ENCODE measurements around the gene GPR176. TPM values are rescaled to one million over a fixed set of nuclear protein-coding genes. Genes with fewer than 3 reads are reported as not detected.

GPR176 gene
- total RNA-seq, 1 donor = 0.21 TPM

- Histone ChIP-seq H3K27me3 (ENCODE audit: insufficient read depth, low read length) (no peaks in the 10 kb centered on the region), H3K9me3 (ENCODE audit: low read depth, low read length) (no peaks in the 10 kb centered on the region), H3K4me3 (ENCODE audit: low read length) (no peak overlapping the region), H3K4me1 (ENCODE audit: insufficient read depth, low read length) (no peaks in the 10 kb centered on the region)
Observed at GRCh38 chr15:39888809-39889208, 31.3 kb downstream of the GPR176 start.

- Histone ChIP-seq H3K4me1 (ENCODE audit: insufficient read depth, low read length) (no peaks in the 10 kb centered on the region), H3K27me3 (ENCODE audit: insufficient read depth, low read length) (no peaks in the 10 kb centered on the region), H3K4me3 (ENCODE audit: low read length) (no peak overlapping the region), H3K9me3 (ENCODE audit: low read depth, low read length) (no peaks in the 10 kb centered on the region)
Observed at GRCh38 chr15:39888243-39888642, 31.8 kb downstream of the GPR176 start.

- H3K9me3 ChIP-seq (ENCODE audit: low read depth, low read length) = no peaks in the 10 kb centered on the region
- no peaks in the 10 kb centered on the region for H3K27me3 ChIP-seq (ENCODE audit: insufficient read depth, low read length)
- no peak overlapping the region for H3K4me3 ChIP-seq (ENCODE audit: low read length)
- no peaks in the 10 kb centered on the region for H3K4me1 ChIP-seq (ENCODE audit: insufficient read depth, low read length)
Observed at GRCh38 chr15:39887832-39888231, 32.2 kb downstream of the GPR176 start.

DNA sequence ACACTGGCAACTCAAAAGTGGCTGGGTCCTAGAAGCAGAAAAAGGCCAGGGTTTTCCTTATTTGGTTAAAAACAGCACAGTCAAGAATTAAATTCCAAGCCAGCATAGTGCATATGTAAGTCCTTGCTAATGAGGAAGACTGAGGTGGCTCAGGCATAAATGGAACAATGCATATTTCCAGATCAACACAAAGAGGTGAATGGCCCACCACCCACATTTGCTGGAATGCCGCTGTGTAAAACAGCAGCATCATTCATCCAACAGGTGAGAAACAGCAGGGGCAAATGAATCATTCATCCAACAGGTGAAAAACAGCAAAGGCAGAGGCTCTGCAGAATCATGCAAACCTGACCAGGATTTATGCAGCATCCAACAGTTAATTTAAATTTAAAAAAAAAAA, 32.9 kb downstream of the GPR176 start:
- H3K4me3 ChIP-seq (ENCODE audit: low read length) = no peak overlapping the region
- H3K27me3 ChIP-seq (ENCODE audit: insufficient read depth, low read length) = peaks cover 3% of the 10 kb centered on the region
- no peaks in the 10 kb centered on the region for H3K9me3 ChIP-seq (ENCODE audit: low read depth, low read length)
- no peaks in the 10 kb centered on the region for H3K4me1 ChIP-seq (ENCODE audit: insufficient read depth, low read length)

DNA sequence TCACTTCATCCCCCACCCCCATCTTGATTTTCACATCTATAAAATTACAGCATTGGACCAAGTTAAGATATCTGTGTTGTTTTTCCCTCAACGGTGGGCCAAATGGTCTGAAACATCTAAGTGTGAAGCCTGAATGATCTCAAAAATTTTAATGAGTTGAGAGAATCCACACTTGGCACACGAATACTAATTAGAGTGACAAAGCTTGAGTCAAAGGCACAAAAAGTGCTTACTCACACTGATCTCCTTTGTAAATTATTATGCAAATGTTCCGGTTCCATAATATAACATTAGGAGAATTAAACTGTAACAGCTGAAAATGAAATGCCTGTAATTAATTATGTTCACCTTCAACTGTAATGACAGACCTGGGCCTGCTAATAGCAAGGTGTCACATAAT, 33.6 kb downstream of the GPR176 start:
- Histone ChIP-seq H3K4me3 (ENCODE audit: low read length) (no peak overlapping the region), H3K9me3 (ENCODE audit: low read depth, low read length) (no peaks in the 10 kb centered on the region), H3K27me3 (ENCODE audit: insufficient read depth, low read length) (peaks cover 3% of the 10 kb centered on the region), H3K4me1 (ENCODE audit: insufficient read depth, low read length) (no peaks in the 10 kb centered on the region)

DNA sequence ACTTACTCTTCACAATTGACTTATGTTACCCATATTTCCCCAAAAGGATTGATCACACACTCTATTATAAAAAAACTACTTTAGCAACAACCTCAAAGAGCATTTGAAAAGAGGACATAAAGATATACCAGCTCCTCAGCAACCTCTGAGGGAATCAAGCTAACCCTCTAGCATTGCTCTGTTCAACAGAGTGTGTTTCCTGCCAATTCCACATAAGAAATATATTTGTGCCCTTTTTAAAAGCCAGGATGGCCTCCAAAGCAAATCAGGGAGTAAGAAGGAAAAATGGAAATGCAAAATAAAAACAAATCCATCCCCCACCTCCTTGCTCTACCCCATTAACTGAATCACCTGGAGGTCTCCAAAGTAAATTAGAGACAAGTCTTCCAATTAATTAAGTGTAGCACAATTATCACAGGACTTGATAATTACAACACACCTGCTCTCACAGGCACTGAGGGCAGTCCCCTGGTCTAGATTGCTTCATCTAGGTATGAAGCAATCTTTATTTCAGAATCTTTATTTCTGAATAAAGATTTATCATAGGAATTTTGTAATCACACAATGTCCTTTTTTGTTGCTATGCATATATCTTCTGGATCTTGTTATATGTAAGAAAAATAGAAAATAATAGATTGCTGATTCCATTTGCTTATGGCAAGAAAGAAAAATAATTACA, 34.8 kb downstream of the GPR176 start:
- Histone ChIP-seq H3K4me1 (ENCODE audit: insufficient read depth, low read length) (no peaks in the 10 kb centered on the region), H3K4me3 (ENCODE audit: low read length) (no peak overlapping the region), H3K27me3 (ENCODE audit: insufficient read depth, low read length) (peaks cover 3% of the 10 kb centered on the region), H3K9me3 (ENCODE audit: low read depth, low read length) (no peaks in the 10 kb centered on the region)

DNA sequence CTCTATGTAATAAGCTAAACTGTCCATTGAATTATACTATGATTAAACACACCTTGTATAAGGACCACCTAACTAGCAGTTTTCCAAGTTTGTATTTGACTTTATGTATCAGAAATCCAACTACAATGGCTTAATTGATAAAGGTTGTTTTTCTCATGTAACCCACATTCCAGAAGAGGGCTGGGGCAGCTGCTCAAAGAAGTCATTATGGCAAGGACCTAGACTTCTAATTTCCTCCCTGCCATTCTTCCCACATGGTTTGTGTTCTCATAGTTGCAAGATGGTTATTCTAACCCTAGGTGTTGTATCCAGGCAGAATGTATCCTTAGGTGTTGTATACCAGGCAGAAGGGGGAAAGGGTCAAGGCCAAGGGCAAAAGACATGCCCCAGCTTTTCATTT, 35.7 kb downstream of the GPR176 start:
- Histone ChIP-seq H3K27me3 (ENCODE audit: insufficient read depth, low read length) (peaks cover 3% of the 10 kb centered on the region), H3K9me3 (ENCODE audit: low read depth, low read length) (no peaks in the 10 kb centered on the region), H3K4me1 (ENCODE audit: insufficient read depth, low read length) (no peaks in the 10 kb centered on the region), H3K4me3 (ENCODE audit: low read length) (no peak overlapping the region)

DNA sequence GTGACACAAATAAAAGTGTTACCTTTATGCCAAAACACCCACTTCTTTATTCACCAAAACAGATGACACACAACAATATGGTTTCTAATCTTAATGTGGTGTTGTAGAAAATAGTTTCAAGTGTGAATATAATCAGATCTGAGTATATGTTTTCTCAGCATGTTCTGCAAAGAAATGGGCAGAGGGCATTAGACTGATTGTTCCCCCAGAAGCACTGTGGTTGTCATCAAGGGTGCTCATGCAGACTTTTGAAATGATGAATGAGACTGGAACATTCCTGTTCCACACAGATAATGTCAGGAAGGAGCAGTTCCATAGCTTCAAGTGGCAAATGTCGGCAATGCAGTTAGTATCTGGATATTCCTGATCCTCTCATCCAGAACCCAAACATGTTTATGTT, 37.5 kb downstream of the GPR176 start:
- Histone ChIP-seq H3K4me1 (ENCODE audit: insufficient read depth, low read length) (no peaks in the 10 kb centered on the region), H3K4me3 (ENCODE audit: low read length) (no peak overlapping the region), H3K9me3 (ENCODE audit: low read depth, low read length) (no peaks in the 10 kb centered on the region), H3K27me3 (ENCODE audit: insufficient read depth, low read length) (peaks cover 3% of the 10 kb centered on the region)

DNA sequence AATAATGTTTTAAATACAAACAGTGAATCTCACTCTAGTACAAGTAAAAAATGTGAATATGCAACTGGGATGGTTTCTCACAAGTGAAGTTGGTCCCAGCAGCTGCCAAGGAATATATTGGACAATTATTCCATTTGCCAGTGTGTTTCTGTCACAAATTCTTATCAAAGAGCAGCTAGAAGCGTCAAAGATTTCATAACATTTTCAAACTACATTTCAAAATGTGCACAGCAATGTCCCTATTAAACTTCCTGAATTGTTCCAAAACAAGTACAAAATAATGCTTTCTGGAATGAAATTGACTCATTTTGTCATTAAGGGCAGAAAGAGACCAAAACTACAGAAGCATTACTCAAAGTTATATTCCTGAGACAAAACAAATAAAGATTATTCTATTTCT, 38.3 kb downstream of the GPR176 start:
- H3K4me1 ChIP-seq (ENCODE audit: insufficient read depth, low read length) = no peaks in the 10 kb centered on the region
- no peaks in the 10 kb centered on the region for H3K9me3 ChIP-seq (ENCODE audit: low read depth, low read length)
- no peak overlapping the region for H3K4me3 ChIP-seq (ENCODE audit: low read length)
- H3K27me3 ChIP-seq (ENCODE audit: insufficient read depth, low read length) = peaks cover 3% of the 10 kb centered on the region

GRCh38 chr15:39880718-39881387, 39.2 kb downstream of the GPR176 start:
- Histone ChIP-seq H3K9me3 (ENCODE audit: low read depth, low read length) (no peaks in the 10 kb centered on the region), H3K4me3 (ENCODE audit: low read length) (no peak overlapping the region), H3K4me1 (ENCODE audit: insufficient read depth, low read length) (no peaks in the 10 kb centered on the region), H3K27me3 (ENCODE audit: insufficient read depth, low read length) (peaks cover 3% of the 10 kb centered on the region)

GRCh38 chr15:39878406-39878785, 41.7 kb downstream of the GPR176 start:
- H3K27me3 ChIP-seq (ENCODE audit: insufficient read depth, low read length) = peaks cover 3% of the 10 kb centered on the region

DNA sequence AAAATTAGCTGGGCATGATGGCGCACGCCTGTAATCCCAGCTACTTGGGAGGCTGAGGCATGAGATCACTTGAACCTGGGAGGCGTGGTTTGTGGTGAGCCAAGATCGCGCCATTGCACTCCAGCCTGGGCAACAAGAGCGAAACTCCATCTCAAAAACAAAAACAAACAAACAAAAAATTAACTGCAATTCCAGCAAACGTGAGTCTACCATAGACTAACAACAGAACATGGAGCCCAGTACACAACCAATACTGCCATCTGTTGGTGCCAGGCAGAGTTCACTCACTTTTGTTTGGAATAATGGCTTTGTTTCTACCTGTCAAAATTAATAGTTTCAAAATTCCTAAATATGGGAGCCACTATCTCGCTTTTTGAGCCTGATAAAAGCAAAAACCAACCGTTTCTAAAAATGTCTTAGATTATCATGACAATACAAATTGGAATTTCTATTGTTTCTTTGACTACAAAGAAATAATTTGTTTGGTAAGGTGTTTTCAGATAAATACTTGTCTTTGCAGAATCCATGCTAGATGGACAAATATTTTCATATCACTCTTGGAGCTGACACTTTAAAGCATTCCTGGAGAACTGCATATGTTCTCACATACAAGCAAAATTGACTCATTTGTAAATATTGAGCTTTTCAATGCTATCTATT, 45.0 kb downstream of the GPR176 start:
- no peaks in the 10 kb centered on the region for H3K9me3 ChIP-seq (ENCODE audit: low read depth, low read length)
- H3K4me1 ChIP-seq (ENCODE audit: insufficient read depth, low read length) = no peaks in the 10 kb centered on the region
- H3K27me3 ChIP-seq (ENCODE audit: insufficient read depth, low read length) = no peaks in the 10 kb centered on the region
- H3K4me3 ChIP-seq (ENCODE audit: low read length) = no peak overlapping the region

More at GRCh38 chr15:39878406-39878785, 41.7 kb downstream of the GPR176 start:
- Histone ChIP-seq H3K4me1 (ENCODE audit: insufficient read depth, low read length) (no peaks in the 10 kb centered on the region), H3K4me3 (ENCODE audit: low read length) (no peak overlapping the region), H3K9me3 (ENCODE audit: low read depth, low read length) (no peaks in the 10 kb centered on the region)

- H3K9me3 ChIP-seq (ENCODE audit: low read depth, low read length) = no peaks in the 10 kb centered on the region
- no peaks in the 10 kb centered on the region for H3K4me1 ChIP-seq (ENCODE audit: insufficient read depth, low read length)
- H3K27me3 ChIP-seq (ENCODE audit: insufficient read depth, low read length) = no peaks in the 10 kb centered on the region
- H3K4me3 ChIP-seq (ENCODE audit: low read length) = no peak overlapping the region
Observed at GRCh38 chr15:39873978-39874377, 46.1 kb downstream of the GPR176 start.

DNA sequence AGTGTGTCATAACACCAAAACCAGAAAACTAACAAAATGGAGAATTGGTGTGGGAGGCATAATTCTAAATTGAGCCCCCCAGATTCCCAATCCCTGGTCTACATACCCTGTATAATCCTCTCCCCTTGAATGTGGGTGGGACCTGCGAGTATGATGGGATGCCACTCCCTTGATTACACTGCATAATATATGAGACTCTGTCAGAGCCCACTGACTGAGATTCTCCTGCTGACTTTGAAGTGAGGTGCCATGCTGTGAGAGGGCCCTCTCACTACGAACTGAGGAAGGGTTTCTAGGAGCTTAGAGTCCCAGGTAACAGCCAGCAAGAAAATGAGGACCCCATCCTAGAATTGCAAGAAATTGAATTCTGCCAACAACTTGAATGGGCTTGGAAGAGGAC, 49.5 kb downstream of the GPR176 start:
- Histone ChIP-seq H3K4me1 (ENCODE audit: insufficient read depth, low read length) (no peaks in the 10 kb centered on the region), H3K27me3 (ENCODE audit: insufficient read depth, low read length) (no peaks in the 10 kb centered on the region), H3K4me3 (ENCODE audit: low read length) (no peak overlapping the region), H3K9me3 (ENCODE audit: low read depth, low read length) (no peaks in the 10 kb centered on the region)

DNA sequence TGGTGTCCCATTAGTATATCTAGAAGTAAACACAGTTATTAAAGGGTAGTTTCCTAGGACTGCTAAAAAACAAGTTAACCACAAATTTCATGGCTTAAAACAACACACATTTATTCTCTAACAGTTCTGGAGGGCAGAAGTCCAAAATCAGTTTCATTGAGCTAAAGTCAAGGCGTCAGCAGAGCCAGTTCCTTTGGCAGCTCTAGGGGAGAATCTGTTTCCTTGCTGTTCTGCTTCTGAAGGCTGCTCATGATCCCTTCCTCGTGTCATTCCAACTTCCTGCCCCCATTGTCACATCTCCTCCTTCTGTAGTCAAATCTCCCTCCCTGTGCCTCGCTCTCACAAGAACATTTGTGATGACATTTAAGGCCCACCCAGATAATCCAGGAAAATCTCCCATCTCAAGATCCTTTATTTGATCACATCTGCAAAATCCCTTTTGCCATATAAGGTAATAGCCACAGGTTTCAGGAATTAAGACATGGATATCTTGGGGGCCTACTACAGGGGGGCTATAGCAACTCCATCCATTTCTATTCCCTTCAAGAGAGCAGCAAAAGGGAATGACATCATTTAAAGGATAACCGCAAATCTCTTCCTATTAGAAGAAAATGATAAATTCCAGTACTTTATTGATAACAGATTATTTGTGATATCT, 50.1 kb downstream of the GPR176 start:
- no peaks in the 10 kb centered on the region for H3K9me3 ChIP-seq (ENCODE audit: low read depth, low read length)
- no peaks in the 10 kb centered on the region for H3K4me1 ChIP-seq (ENCODE audit: insufficient read depth, low read length)
- no peak overlapping the region for H3K4me3 ChIP-seq (ENCODE audit: low read length)
- no peaks in the 10 kb centered on the region for H3K27me3 ChIP-seq (ENCODE audit: insufficient read depth, low read length)
